Progenitor cell of endocrine pancreas (in vitro differentiated cells): ENCODE results near the gene LRRTM1. TPM values are rescaled to one million over a fixed set of nuclear protein-coding genes. Genes with fewer than 3 reads are reported as not detected.

Experiments used
- DNase-seq: peaks from one replicate; pipeline ENCODE4 v3.0.0; 2021; ENCODE audit warnings: low spot score; ENCODE audit not compliant: unreplicated experiment
- H3K27ac Mint-ChIP-seq: 2 replicates; pipeline ENCODE4 v1.8.0; 2021; ENCODE audit warnings: mild to moderate bottlenecking, moderate library complexity, mixed read lengths
- H3K27me3 Mint-ChIP-seq: 2 replicates; pipeline ENCODE4 v1.8.0; 2021; ENCODE audit warnings: mixed read lengths
- H3K36me3 Mint-ChIP-seq: 2 replicates; pipeline ENCODE4 v1.8.0; 2022; ENCODE audit warnings: mixed read lengths; ENCODE audit not compliant: insufficient read depth
- H3K4me1 Mint-ChIP-seq: 2 replicates; pipeline ENCODE4 v1.8.0; 2021; ENCODE audit warnings: low read depth, mixed read lengths
- H3K4me3 Mint-ChIP-seq: 2 replicates; pipeline ENCODE4 v1.8.0; 2021; ENCODE audit warnings: low read depth, mild to moderate bottlenecking, moderate library complexity, mixed read lengths
- H3K9me3 Mint-ChIP-seq: 2 replicates; pipeline ENCODE4 v1.8.0; 2021; ENCODE audit warnings: low read depth, mixed read lengths
- total RNA-seq: library from RNA; stranded (reverse); gene quantifications from 2 replicates; pipeline ENCODE4 v1.2.1, GENCODE V29; 2021
- TF ChIP-seq, protein P1 (sequence below): fragments of 200-600 bp; sonication (generic); IDR thresholded peaks from one replicate; pipeline ENCODE4 v1.5.0; 2021; ENCODE audit warnings: antibody characterized with exemption, mild to moderate bottlenecking; ENCODE audit not compliant: unreplicated experiment

LRRTM1 gene
- total RNA-seq, 1 donor from 2014 or later = 1.6 TPM

DNA sequence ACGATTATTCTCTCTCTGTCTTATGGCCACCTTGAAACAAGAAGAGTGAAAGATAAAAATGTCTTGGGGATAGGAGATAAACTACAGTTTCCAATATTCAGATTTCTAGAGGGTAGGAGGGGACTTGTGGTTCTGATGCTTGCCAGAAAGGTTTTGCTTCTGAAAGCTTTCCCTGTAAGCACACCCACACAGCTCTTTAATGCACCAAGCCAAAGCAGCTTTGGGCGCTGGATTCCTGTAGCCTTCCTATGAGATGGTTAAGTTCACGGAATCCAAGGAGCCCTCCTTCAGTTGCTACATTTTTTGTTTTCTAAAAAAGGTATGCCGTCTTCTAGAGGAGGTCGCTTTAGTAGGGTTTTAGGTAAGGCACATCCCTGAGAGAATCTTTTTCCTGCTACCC lies 4.9 kb downstream of the LRRTM1 start:
- no peaks in the 10 kb centered on the region for H3K36me3 Mint-ChIP-seq

DNA sequence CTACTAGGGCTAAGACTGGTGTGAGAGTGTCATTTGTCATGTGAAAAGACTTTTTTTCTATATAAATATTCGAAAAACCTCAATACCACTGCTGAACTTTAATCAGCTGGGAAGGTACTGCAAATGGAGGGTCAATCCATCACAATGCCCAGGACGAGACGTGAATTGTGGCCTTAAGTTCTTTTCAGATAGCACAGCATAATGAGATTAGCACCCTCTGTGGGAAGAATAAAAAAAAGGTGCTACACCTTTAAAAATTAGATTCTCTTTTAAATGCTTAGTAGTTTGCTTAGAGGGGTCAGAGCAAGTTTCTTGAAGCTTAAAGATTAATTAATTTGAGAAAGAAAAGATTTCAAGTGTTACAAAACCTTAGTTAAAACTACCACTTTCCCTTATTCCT lies 5.6 kb downstream of the LRRTM1 start:
- H3K4me3 Mint-ChIP-seq = no peak overlapping the region
- no peak for DNase-seq
- peaks cover 77% of the 10 kb centered on the region for H3K27me3 Mint-ChIP-seq
- H3K9me3 Mint-ChIP-seq = no peaks in the 10 kb centered on the region
- H3K36me3 Mint-ChIP-seq = no peaks in the 10 kb centered on the region
- H3K4me1 Mint-ChIP-seq = peaks cover 7% of the 10 kb centered on the region
- TF ChIP-seq, protein P1, sequence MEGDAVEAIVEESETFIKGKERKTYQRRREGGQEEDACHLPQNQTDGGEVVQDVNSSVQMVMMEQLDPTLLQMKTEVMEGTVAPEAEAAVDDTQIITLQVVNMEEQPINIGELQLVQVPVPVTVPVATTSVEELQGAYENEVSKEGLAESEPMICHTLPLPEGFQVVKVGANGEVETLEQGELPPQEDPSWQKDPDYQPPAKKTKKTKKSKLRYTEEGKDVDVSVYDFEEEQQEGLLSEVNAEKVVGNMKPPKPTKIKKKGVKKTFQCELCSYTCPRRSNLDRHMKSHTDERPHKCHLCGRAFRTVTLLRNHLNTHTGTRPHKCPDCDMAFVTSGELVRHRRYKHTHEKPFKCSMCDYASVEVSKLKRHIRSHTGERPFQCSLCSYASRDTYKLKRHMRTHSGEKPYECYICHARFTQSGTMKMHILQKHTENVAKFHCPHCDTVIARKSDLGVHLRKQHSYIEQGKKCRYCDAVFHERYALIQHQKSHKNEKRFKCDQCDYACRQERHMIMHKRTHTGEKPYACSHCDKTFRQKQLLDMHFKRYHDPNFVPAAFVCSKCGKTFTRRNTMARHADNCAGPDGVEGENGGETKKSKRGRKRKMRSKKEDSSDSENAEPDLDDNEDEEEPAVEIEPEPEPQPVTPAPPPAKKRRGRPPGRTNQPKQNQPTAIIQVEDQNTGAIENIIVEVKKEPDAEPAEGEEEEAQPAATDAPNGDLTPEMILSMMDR = no peak
- no peak overlapping the region for H3K27ac Mint-ChIP-seq

More for the DNA sequence above, 4.9 kb downstream of the LRRTM1 start:
- H3K27ac Mint-ChIP-seq = no peak overlapping the region
- no peak overlapping the region for H3K4me3 Mint-ChIP-seq
- TF ChIP-seq, protein P1 = no peak
- H3K9me3 Mint-ChIP-seq = no peaks in the 10 kb centered on the region
- H3K4me1 Mint-ChIP-seq = peaks cover 7% of the 10 kb centered on the region
- DNase-seq = no peak
- peaks cover 78% of the 10 kb centered on the region for H3K27me3 Mint-ChIP-seq

DNA sequence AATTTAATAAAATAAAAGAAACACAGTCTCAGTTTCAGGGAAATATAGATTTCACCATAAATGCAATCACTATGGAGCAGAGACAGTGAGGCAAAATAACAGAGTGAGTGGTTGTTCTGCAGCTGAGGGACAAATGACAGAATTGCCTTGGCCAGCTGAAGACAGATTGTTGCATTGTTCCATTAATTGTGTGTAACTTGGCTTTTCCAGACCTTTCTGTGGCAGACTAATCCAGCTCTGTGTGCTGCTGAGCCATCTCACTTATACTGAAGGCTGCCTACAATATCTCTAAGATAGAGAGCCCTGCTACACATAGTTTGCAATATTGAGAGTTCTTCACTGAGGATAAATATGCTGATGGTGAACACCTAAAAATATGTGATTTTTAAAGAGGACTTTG lies 11.5 kb downstream of the LRRTM1 start:
- H3K4me1 Mint-ChIP-seq = peaks cover 9% of the 10 kb centered on the region
- peaks cover 34% of the 10 kb centered on the region for H3K27me3 Mint-ChIP-seq
- no peaks in the 10 kb centered on the region for H3K36me3 Mint-ChIP-seq

DNA sequence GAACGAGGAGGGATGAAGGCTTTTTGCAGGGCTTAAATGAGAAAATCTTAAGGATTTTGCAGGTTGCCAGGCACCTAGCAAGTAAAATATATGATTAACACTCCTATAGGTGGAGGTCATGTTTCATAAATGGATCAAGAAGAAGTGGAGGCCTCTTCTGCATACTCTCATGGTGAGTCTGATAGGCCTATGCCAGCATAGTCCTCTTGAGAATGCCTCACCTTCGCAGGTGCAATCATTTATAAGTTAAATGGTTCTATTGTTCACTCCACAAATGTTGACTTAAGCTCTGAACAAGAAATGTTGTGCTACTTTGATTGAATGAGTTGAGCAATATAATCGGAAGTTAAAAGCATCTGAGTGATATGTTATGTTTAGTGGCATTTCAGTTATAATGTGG lies 12.1 kb downstream of the LRRTM1 start:
- TF ChIP-seq, protein P1 = no peak
- DNase-seq = no peak
- Mint-ChIP-seq H3K4me1 (peaks cover 11% of the 10 kb centered on the region), H3K27me3 (peaks cover 34% of the 10 kb centered on the region), H3K9me3 (no peaks in the 10 kb centered on the region), H3K4me3 (no peak overlapping the region), H3K27ac (no peak overlapping the region), H3K36me3 (no peaks in the 10 kb centered on the region)

More for the DNA sequence above, 11.5 kb downstream of the LRRTM1 start:
- TF ChIP-seq, protein P1 = no peak
- H3K27ac Mint-ChIP-seq = no peak overlapping the region
- H3K9me3 Mint-ChIP-seq = no peaks in the 10 kb centered on the region
- DNase-seq = no peak
- no peak overlapping the region for H3K4me3 Mint-ChIP-seq

DNA sequence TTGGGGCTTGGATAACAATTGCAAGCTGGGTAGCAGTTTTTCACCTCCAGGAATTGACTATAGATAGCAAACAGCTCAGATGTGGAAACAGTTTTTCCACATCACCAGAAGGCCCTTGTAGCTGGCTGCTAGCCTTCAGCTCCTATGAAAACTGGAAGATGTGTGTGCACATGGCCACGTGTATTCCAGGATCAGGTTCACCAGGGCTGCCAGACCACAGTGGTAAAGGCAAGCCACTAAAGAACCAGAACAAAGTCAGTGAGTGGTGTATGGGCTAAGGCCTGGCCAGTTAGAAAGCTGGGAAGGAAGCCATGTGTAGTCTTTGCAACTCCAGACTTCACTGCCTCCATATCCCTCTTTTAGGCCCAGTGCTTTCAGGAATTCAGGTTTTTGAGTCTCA lies 12.9 kb downstream of the LRRTM1 start:
- Mint-ChIP-seq H3K27me3 (peaks cover 30% of the 10 kb centered on the region), H3K9me3 (no peaks in the 10 kb centered on the region), H3K4me3 (no peak overlapping the region), H3K27ac (no peak overlapping the region), H3K4me1 (peaks cover 11% of the 10 kb centered on the region), H3K36me3 (no peaks in the 10 kb centered on the region)
- no peak for DNase-seq
- TF ChIP-seq, protein P1 = no peak
